Cardiac muscle cell (in vitro differentiated cells and primary cell): Measurements from ENCODE around the gene CD8B. TPM values are rescaled to one million over a fixed set of nuclear protein-coding genes. Genes with fewer than 3 reads are reported as not detected.

ENCODE experiments used
- DNase-seq, 2 donors: peaks; one replicate each; pipeline versions ENCODE4 v3.0.0 to v3.0.0-alpha.2; 2010 to 2017; ENCODE audit warnings: low read depth in 1 of 2, low spot score in 1 of 2
- H3K27ac ChIP-seq: fragments of 200-600 bp; sonication (generic); 2 replicates; pipeline ENCODE4 v1.5.1; 2016
- H3K27me3 ChIP-seq: fragments of 200-600 bp; sonication (generic); 2 replicates; pipeline ENCODE4 v1.6.0; 2016; ENCODE audit warnings: control low read depth
- H3K36me3 ChIP-seq: fragments of 200-600 bp; sonication (generic); 2 replicates; pipeline ENCODE4 v1.5.1; 2016; ENCODE audit warnings: control low read depth
- H3K4me1 ChIP-seq: fragments of 200-600 bp; sonication (generic); 2 replicates; pipeline ENCODE4 v1.8.1; 2017; ENCODE audit warnings: low read depth, mild to moderate bottlenecking, mixed run types
- H3K4me3 ChIP-seq: fragments of 200-600 bp; sonication (generic); 2 replicates; pipeline ENCODE4 v1.5.1; 2016; ENCODE audit warnings: mild to moderate bottlenecking
- H3K9me3 ChIP-seq: fragments of 200-600 bp; sonication (generic); 2 replicates; pipeline ENCODE4 v1.5.1; 2017; ENCODE audit warnings: low read depth, mild to moderate bottlenecking, control low read depth
- polyA plus RNA-seq: library from polyadenylated mRNA; unstranded; fragments of >200 nt; fragmentation: Nextera tagmentation; extraction: Ambion mirVana; gene quantifications from 2 replicates; pipeline ENCODE4 v1.2.1, GENCODE V29; 2016
- total RNA-seq: library from RNA; depleted of rRNA; stranded (reverse); fragments of >200 nt; gene quantifications from 2 replicates; pipeline ENCODE4 v1.2.3, GENCODE V29; 2016
- TF ChIP-seq, protein P1 (sequence below): IDR thresholded peaks from 2 replicates; pipeline ENCODE4 v1.5.1; 2012; ENCODE audit warnings: low read depth, mild to moderate bottlenecking, low read length

Gene CD8B
- total and polyA plus RNA-seq, 2 experiments from 2014 or later = not detected

DNA sequence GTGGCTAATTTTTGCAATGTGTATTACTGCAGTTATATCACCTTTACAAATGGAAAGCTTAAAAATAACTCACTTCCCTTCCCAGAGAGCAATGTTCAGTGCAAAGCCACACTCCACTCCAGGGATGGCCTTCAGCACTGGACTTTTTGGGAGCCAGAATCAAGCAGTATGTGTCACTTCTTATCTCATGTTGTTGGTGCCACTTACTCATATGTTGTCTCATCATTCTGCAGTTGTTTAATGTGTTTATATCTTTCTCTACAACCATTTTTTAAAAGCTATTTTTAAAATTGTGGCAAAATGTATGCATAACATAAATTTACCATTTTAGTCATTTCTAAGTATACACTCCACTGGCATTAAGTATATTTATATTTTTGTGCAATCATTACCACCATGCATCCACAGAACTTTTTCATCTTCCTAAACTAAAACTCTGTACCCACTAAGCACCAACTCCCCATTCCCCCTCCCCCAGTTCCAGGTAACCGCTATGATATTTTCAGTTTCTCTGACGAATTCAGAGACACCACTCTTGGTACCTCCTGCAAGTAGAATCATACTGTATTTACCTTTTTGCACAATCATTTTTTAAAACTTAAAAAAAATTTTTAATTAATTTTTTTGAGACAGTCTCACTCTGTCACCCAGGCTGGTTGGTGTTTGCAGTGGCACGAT lies 38.9 kb downstream of the CD8B start:
- TF ChIP-seq, protein P1, sequence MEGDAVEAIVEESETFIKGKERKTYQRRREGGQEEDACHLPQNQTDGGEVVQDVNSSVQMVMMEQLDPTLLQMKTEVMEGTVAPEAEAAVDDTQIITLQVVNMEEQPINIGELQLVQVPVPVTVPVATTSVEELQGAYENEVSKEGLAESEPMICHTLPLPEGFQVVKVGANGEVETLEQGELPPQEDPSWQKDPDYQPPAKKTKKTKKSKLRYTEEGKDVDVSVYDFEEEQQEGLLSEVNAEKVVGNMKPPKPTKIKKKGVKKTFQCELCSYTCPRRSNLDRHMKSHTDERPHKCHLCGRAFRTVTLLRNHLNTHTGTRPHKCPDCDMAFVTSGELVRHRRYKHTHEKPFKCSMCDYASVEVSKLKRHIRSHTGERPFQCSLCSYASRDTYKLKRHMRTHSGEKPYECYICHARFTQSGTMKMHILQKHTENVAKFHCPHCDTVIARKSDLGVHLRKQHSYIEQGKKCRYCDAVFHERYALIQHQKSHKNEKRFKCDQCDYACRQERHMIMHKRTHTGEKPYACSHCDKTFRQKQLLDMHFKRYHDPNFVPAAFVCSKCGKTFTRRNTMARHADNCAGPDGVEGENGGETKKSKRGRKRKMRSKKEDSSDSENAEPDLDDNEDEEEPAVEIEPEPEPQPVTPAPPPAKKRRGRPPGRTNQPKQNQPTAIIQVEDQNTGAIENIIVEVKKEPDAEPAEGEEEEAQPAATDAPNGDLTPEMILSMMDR = no peak
- H3K4me1 ChIP-seq = no peaks in the 10 kb centered on the region
- no peaks in the 10 kb centered on the region for H3K36me3 ChIP-seq
- DNase-seq = no peak
- no peak overlapping the region for H3K4me3 ChIP-seq
- H3K27me3 ChIP-seq = no peaks in the 10 kb centered on the region
- peaks cover 4% of the 10 kb centered on the region for H3K9me3 ChIP-seq
- no peak overlapping the region for H3K27ac ChIP-seq

DNA sequence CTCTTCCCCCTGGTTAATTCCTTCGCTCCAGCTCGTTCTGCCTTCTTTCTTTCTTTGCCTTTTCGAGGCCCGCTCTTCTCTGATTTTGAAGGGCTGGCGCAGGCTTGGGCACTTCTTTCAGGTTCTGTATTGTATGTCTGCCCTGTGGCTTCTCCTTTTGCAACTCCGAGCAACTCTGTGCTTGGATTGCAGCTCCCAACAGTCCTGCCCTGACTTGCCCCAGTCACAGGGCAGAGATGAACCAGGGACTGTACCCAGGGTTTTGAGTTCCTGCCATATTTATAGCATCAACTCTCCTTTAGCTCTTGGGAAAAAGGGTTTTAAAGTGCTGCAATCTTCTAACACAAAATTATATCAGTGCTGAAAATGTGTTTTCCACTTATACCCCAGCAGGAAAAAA lies 39.8 kb downstream of the CD8B start:
- no peaks in the 10 kb centered on the region for H3K27me3 ChIP-seq
- no peaks in the 10 kb centered on the region for H3K36me3 ChIP-seq
- DNase-seq = no peak
- H3K4me1 ChIP-seq = no peaks in the 10 kb centered on the region
- TF ChIP-seq, protein P1 = no peak
- no peak overlapping the region for H3K27ac ChIP-seq
- H3K9me3 ChIP-seq = peaks cover 4% of the 10 kb centered on the region
- H3K4me3 ChIP-seq = no peak overlapping the region

DNA sequence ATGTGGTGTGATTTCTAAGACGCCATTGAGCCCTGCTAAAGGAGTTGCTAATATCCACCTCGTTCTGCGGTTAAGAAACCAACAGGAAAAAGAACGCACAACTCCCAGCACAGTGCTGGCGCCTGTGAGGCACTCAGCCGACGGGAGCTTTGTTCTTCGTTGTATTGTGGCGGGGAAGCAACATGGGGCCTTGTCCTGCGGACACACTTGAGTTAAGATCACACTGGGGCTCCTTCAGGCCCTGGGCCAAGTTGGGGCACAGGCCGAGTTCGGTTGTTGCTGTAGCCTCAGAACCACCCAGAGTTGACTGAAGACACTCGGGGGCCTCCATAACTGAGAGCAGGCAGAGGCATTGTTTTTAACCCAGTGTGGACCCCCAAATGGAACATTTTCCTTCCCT lies 40.4 kb downstream of the CD8B start:
- no peaks in the 10 kb centered on the region for H3K4me1 ChIP-seq
- no peak overlapping the region for H3K4me3 ChIP-seq
- H3K36me3 ChIP-seq = no peaks in the 10 kb centered on the region
- no peak overlapping the region for H3K27ac ChIP-seq
- TF ChIP-seq, protein P1 = no peak
- DNase-seq = no peak
- H3K27me3 ChIP-seq = no peaks in the 10 kb centered on the region
- peaks cover 4% of the 10 kb centered on the region for H3K9me3 ChIP-seq

DNA sequence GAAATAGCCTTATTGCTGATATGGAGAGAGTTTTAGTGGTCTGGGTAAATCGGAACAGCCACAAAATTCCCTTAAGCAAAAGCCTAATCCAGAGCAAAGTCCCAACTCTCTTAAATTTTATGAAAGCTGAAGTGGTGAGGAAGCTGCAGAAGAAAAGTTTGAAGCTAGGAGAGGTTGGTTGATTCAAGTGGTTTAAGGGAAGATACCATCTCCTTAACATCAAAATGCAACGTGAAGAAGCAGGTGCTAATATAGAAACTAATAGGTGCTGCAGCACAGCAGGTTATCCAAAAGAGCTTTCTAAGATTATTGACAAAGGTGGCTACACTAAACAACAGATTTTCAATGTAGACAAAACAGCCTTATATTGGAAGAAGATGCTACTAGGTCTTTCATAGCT lies 42.7 kb downstream of the CD8B start:
- DNase-seq = no peak
- H3K27me3 ChIP-seq = no peaks in the 10 kb centered on the region
- no peaks in the 10 kb centered on the region for H3K36me3 ChIP-seq
- H3K27ac ChIP-seq = no peak overlapping the region
- TF ChIP-seq, protein P1 = no peak
- no peak overlapping the region for H3K4me3 ChIP-seq
- H3K4me1 ChIP-seq = no peaks in the 10 kb centered on the region
- H3K9me3 ChIP-seq = peaks cover 4% of the 10 kb centered on the region

DNA sequence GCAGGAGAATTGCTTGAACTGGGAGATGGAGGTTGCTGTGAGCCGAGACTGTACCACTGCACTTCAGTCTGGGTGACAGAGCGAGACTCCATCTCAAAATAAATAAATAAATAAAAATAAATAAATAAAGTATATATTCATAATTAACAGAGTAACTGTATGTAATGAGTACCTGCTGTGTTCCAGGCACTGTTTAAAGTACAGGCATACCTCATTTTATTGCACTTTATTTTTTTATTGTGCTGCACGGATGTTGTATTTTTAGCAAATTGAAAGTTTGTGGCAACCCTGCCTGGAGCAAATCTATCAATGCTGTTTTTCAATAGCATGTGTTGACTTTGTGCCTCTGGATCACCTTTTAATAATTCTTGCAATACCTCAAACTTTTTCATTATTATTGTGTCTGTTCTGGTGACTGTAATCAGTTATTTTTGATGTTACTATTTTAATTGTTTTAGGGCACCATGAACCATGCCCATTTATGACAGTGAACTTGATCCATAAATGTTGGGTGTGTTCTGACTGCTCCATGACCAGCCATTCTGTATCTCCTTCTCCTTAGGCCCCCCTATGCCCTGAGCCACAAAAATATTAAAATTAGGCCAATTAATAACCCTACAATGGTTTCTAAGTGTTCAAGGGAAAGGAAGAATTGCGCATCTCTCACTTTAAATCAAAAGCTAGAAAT lies 43.4 kb downstream of the CD8B start:
- H3K27me3 ChIP-seq = no peaks in the 10 kb centered on the region
- H3K4me3 ChIP-seq = no peak overlapping the region
- no peak for DNase-seq
- H3K4me1 ChIP-seq = no peaks in the 10 kb centered on the region
- no peaks in the 10 kb centered on the region for H3K36me3 ChIP-seq
- H3K9me3 ChIP-seq = peaks cover 4% of the 10 kb centered on the region
- TF ChIP-seq, protein P1 = no peak
- H3K27ac ChIP-seq = no peak overlapping the region
